Activated T-cell treated with anti-CD3 and anti-CD28 coated beads for 24 hours (primary cell): Measurements from ENCODE around the gene PTPRT.

Source experiments
- DNase-seq: peaks from one replicate; pipeline ENCODE4 v3.0.0-alpha.2; 2020; ENCODE audit warnings: low read depth

PTPRT gene

GRCh38 chr20:42974347-42974746 lies 215.4 kb downstream of the PTPRT start:
- no peak for DNase-seq

GRCh38 chr20:42972591-42972990 lies 217.1 kb downstream of the PTPRT start:
- DNase-seq = no peak

GRCh38 chr20:42968746-42969145 lies 221.0 kb downstream of the PTPRT start:
- DNase-seq = no peak

- no peak for DNase-seq
Observed at GRCh38 chr20:42963796-42964195, 225.9 kb downstream of the PTPRT start.

GRCh38 chr20:42961771-42962170 lies 227.9 kb downstream of the PTPRT start:
- no peak for DNase-seq

GRCh38 chr20:42959996-42960395 lies 229.7 kb downstream of the PTPRT start:
- DNase-seq = no peak

GRCh38 chr20:42958367-42959069 lies 231.2 kb downstream of the PTPRT start:
- no peak for DNase-seq

- DNase-seq = no peak
Observed at GRCh38 chr20:42957704-42958095, 232.0 kb downstream of the PTPRT start.

- DNase-seq = no peak
Observed at GRCh38 chr20:42957018-42957703, 232.5 kb downstream of the PTPRT start.

GRCh38 chr20:42955713-42956112 lies 234.0 kb downstream of the PTPRT start:
- DNase-seq = no peak

GRCh38 chr20:42954951-42955350 lies 234.8 kb downstream of the PTPRT start:
- no peak for DNase-seq

GRCh38 chr20:42949950-42950349 lies 239.8 kb downstream of the PTPRT start:
- DNase-seq = no peak

- DNase-seq = no peak
Observed at GRCh38 chr20:42945234-42945994, 244.3 kb downstream of the PTPRT start.

GRCh38 chr20:42941629-42942028 lies 248.1 kb downstream of the PTPRT start:
- no peak for DNase-seq

GRCh38 chr20:42938441-42939205 lies 251.1 kb downstream of the PTPRT start:
- DNase-seq = no peak

- DNase-seq = no peak
Observed at GRCh38 chr20:42936482-42936881, 253.2 kb downstream of the PTPRT start.

- DNase-seq = no peak
Observed at GRCh38 chr20:42924215-42924614, 265.5 kb downstream of the PTPRT start.

- DNase-seq = no peak
Observed at GRCh38 chr20:42923348-42923918, 266.3 kb downstream of the PTPRT start.

- no peak for DNase-seq
Observed at GRCh38 chr20:42920776-42921175, 268.9 kb downstream of the PTPRT start.

GRCh38 chr20:42919316-42919715 lies 270.4 kb downstream of the PTPRT start:
- no peak for DNase-seq

GRCh38 chr20:42915081-42915480 lies 274.6 kb downstream of the PTPRT start:
- no peak for DNase-seq

- DNase-seq = no peak
Observed at GRCh38 chr20:42914302-42914701, 275.4 kb downstream of the PTPRT start.
